ENCODE measurements around the gene HPN. TPM values are rescaled to one million over a fixed set of nuclear protein-coding genes. Genes with fewer than 3 reads are reported as not detected.

The HPN gene
- total RNA-seq, 2 experiments from 2014 or later: not detected

DNA sequence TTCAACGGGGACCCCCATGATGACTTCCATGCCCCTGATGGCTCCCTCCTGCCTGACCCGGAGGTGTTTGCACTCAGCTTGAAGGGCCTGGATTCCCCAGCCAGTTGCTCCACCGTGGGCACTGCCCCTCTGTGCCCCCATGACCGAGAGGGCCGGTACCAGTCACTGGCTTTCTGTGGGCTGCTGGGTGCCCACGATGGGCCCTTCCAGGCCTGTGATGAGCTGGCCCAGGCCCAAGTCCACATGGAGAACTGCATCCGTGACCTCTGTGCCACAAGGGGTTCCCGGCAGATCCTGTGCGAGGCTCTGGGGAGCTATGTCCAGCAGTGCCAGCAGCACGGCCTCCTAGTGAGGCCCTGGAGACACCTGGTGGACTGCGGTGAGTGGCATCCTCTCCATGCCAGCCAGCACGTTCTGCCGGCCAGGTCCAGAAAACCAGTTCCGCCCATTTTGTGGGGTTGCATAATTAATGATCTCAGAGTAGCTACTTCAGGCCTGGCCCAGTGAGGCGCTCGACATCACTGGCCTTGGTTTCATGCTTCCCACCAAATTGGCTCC, 39.2 kb downstream of the HPN start:
- no peaks in the 10 kb centered on the region for H3K9me3 Mint-ChIP-seq
- CTCF ChIA-PET: no interaction called here
- peaks cover 5% of the 10 kb centered on the region for H3K27me3 Mint-ChIP-seq
- POLR2A ChIA-PET: no interaction called here
- H3K27ac Mint-ChIP-seq: no peak overlapping the region
- no peak overlapping the region for H3K4me3 Mint-ChIP-seq
- no peaks in the 10 kb centered on the region for H3K36me3 Mint-ChIP-seq (ENCODE audit: low read depth)
- no peak for DNase-seq
- H3K4me1 Mint-ChIP-seq: no peaks in the 10 kb centered on the region

DNA sequence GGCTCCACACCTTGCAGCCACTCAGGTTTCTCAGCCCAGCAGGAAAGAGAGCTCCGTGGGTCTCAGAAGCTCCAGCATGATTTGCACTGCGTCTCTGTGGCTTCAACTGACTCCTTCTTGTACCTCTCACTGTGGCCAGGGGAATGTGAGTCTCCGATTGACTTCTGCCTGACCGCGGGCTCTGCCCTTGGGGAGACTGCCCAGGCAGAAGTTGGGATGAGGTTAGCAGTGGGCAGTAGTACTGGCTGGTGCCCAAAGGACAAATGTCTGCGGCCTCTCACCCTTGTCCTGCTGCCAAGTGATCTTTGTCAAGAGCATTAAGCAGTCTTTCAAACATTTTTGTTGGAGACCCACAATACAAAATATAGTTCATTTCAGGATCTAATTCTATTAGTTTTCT, 39.7 kb downstream of the HPN start:
- Mint-ChIP-seq H3K36me3 (ENCODE audit: low read depth) (no peaks in the 10 kb centered on the region), H3K4me3 (no peak overlapping the region), H3K27me3 (peaks cover 5% of the 10 kb centered on the region), H3K27ac (no peak overlapping the region), H3K9me3 (no peaks in the 10 kb centered on the region), H3K4me1 (no peaks in the 10 kb centered on the region)
- POLR2A ChIA-PET: no interaction called here
- CTCF ChIA-PET: no interaction called here
- no peak for DNase-seq

DNA sequence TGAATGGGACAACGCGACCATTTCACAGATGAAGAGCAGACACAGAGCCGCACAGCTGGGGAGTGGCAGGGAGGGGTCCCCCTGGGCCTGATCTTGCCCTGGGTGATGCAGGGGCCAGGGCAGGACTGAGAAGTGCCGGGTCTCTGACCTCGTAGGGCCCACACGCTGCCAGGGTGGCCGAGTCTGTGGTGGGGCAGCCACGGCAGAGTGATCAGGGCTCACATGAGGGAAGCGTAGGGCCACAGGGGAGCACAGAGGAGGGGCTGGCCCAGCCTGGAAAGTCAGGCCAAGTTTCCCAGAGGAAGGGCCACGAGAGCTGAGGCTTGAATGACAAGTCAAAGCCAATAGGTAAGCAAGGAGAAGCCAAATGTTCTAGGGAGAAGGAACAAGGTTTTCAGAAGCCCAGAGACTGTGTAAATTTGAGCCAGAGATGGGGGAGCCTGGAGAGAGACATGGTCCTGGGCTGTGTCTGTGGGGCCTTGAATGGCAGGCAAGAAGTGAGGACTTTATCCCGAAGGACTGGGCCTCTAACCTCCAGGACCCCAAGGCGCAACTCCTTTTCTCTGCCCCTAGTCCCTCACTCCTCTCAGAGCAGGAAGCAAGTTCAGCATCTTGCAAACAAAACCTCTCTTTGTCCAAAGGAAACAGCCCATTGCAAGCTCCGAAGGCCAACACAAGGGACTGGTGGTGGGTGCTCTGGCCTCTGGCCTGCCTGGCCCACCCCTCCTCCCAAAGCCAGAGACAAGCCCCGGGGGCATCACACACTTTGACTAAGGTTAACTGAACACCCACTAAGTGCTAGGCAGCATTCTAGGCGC, 42.4 kb downstream of the HPN start:
- no peaks in the 10 kb centered on the region for H3K36me3 Mint-ChIP-seq (ENCODE audit: low read depth)
- CTCF ChIA-PET: no interaction called here
- H3K9me3 Mint-ChIP-seq: no peaks in the 10 kb centered on the region

GRCh38 chr19:35084509-35084762, 42.9 kb downstream of the HPN start:
- H3K27ac Mint-ChIP-seq: no peak overlapping the region
- POLR2A ChIA-PET: no interaction called here
- H3K4me1 Mint-ChIP-seq: no peaks in the 10 kb centered on the region

More for the DNA sequence above, 42.4 kb downstream of the HPN start:
- Mint-ChIP-seq H3K4me1 (no peaks in the 10 kb centered on the region), H3K27me3 (peaks cover 4% of the 10 kb centered on the region), H3K4me3 (no peak overlapping the region), H3K27ac (no peak overlapping the region)
- DNase-seq: no peak
- POLR2A ChIA-PET: no interaction called here

GRCh38 chr19:35085947-35086346, 44.4 kb downstream of the HPN start:
- no peak overlapping the region for H3K4me3 Mint-ChIP-seq
- no peaks in the 10 kb centered on the region for H3K9me3 Mint-ChIP-seq
- POLR2A ChIA-PET: interaction anchor here (1.7 kb wide), 1 partner anchor 10 kb away, joined by 4 read pairs; no protein-coding TSS in a partner anchor
- peaks cover 5% of the 10 kb centered on the region for H3K27me3 Mint-ChIP-seq
- no peak for DNase-seq
- H3K36me3 Mint-ChIP-seq (ENCODE audit: low read depth): no peaks in the 10 kb centered on the region
- no peaks in the 10 kb centered on the region for H3K4me1 Mint-ChIP-seq
- CTCF ChIA-PET: no interaction called here
- no peak overlapping the region for H3K27ac Mint-ChIP-seq

More at GRCh38 chr19:35084509-35084762, 42.9 kb downstream of the HPN start:
- CTCF ChIA-PET: no interaction called here
- no peaks in the 10 kb centered on the region for H3K9me3 Mint-ChIP-seq
- DNase-seq: no peak
- H3K4me3 Mint-ChIP-seq: no peak overlapping the region
- peaks cover 1% of the 10 kb centered on the region for H3K27me3 Mint-ChIP-seq
- no peaks in the 10 kb centered on the region for H3K36me3 Mint-ChIP-seq (ENCODE audit: low read depth)

- ChIA-PET CTCF (interaction anchor here (1.4 kb wide), 1 partner anchor 20 kb away, joined by 5 read pairs; no protein-coding TSS in a partner anchor), POLR2A (interaction anchor here (1.7 kb wide), 1 partner anchor 10 kb away, joined by 4 read pairs; no protein-coding TSS in a partner anchor)
- H3K27me3 Mint-ChIP-seq: peaks cover 5% of the 10 kb centered on the region
- H3K4me3 Mint-ChIP-seq: no peak overlapping the region
- no peaks in the 10 kb centered on the region for H3K36me3 Mint-ChIP-seq (ENCODE audit: low read depth)
- DNase-seq: no peak
- H3K9me3 Mint-ChIP-seq: no peaks in the 10 kb centered on the region
- no peak overlapping the region for H3K27ac Mint-ChIP-seq
- H3K4me1 Mint-ChIP-seq: no peaks in the 10 kb centered on the region
Measured at GRCh38 chr19:35086455-35086854, 44.9 kb downstream of the HPN start.

DNA sequence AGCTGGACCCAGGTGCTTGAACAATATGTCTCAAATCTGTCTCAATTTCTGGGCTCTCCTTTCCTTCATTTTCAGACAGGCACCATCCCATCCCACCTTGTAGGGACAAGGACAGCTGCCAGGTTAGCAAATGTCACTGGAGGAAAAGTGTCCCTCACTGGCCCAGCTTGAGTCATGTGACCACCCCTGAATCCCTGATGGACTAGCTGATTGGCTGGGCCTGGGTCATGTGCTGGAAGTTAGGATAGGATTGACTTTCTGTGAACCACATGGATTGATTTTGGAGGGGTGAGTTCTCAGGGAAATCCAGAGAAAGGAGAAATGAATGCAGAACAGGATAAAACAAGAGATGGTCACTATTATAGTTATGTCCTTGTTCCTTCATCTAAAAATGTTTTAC, 45.9 kb downstream of the HPN start:
- H3K4me1 Mint-ChIP-seq: no peaks in the 10 kb centered on the region
- no peaks in the 10 kb centered on the region for H3K9me3 Mint-ChIP-seq
- H3K27ac Mint-ChIP-seq: no peak overlapping the region
- no peak overlapping the region for H3K4me3 Mint-ChIP-seq
- H3K36me3 Mint-ChIP-seq (ENCODE audit: low read depth): no peaks in the 10 kb centered on the region
- CTCF ChIA-PET: interaction anchor here (1.4 kb wide), 1 partner anchor 21 kb away, joined by 5 read pairs; no protein-coding TSS in a partner anchor
- no peak for DNase-seq
- POLR2A ChIA-PET: interaction anchor here (1.7 kb wide), 1 partner anchor 9 kb away, joined by 4 read pairs; no protein-coding TSS in a partner anchor
- peaks cover 5% of the 10 kb centered on the region for H3K27me3 Mint-ChIP-seq

DNA sequence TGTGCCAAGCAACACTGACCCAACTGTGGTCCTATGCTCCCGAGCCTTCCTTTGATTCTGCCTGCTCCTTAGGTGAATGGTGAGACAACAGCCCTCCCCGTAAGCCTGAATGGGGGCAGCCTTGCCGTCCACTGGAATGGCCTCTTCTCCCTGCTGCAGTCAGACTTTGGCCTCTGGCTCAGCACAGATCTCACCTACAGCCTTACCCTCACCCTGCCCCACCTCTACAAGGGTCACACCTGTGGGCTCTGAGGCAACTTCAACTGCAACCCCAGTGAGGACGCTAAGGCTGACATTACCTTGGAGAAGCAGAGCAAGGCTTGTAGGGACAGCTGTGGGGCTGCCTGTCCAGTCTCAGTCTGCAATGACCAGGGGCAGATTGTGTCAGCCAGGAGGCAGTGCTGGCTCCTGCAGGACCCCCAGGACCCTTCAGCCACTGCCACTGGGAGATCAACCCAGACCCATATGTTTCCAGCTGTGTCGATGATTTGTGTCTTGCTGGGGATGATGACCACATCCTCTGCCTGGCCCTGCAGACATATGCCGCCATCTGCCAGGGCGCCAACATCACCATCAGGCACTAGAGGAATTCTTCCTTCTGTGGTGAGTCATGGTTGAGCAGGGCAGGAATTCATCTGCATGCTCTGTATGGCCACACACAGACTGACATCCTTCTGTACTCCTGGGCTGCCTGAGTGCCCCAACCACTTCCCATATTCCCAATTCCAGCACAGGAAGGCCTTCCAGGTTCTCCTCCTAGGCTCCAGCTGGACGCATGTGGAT, 46.8 kb downstream of the HPN start:
- CTCF ChIA-PET: no interaction called here
- no peaks in the 10 kb centered on the region for H3K9me3 Mint-ChIP-seq

GRCh38 chr19:35089554-35089953, 48.0 kb downstream of the HPN start:
- H3K27ac Mint-ChIP-seq: no peak overlapping the region

More for the DNA sequence above, 46.8 kb downstream of the HPN start:
- Mint-ChIP-seq H3K36me3 (ENCODE audit: low read depth) (no peaks in the 10 kb centered on the region), H3K27me3 (peaks cover 5% of the 10 kb centered on the region), H3K4me1 (no peaks in the 10 kb centered on the region), H3K4me3 (no peak overlapping the region), H3K27ac (no peak overlapping the region)
- no peak for DNase-seq
- POLR2A ChIA-PET: no interaction called here

DNA sequence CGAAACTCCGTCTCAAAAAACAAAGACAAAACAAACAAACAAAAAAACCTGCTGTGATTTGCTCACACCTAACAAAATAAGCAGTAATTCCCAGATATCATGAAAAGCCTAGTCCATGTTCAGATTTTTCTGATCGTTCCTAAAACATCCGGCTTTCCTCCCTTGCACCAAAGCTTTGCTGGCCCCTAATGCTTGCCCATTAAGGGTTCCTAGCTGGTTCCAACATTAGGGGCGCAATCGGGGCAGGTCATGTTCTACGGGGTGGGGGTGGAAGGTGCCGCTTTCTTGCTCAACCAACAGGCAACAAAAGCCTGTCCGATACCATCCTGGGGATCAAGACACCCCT, 48.6 kb downstream of the HPN start:
- H3K4me3 Mint-ChIP-seq: no peak overlapping the region
- H3K27me3 Mint-ChIP-seq: peaks cover 5% of the 10 kb centered on the region
- ChIA-PET CTCF (interaction anchor here (1.0 kb wide), 1 partner anchor 17 kb away, joined by 3 read pairs; no protein-coding TSS in a partner anchor), POLR2A (no interaction called here)
- no peak overlapping the region for H3K27ac Mint-ChIP-seq
- H3K4me1 Mint-ChIP-seq: no peaks in the 10 kb centered on the region
- H3K9me3 Mint-ChIP-seq: no peaks in the 10 kb centered on the region
- no peak for DNase-seq
- no peaks in the 10 kb centered on the region for H3K36me3 Mint-ChIP-seq (ENCODE audit: low read depth)

More at GRCh38 chr19:35089554-35089953, 48.0 kb downstream of the HPN start:
- no peaks in the 10 kb centered on the region for H3K4me1 Mint-ChIP-seq
- ChIA-PET POLR2A (no interaction called here), CTCF (no interaction called here)
- DNase-seq: no peak
- peaks cover 5% of the 10 kb centered on the region for H3K27me3 Mint-ChIP-seq
- no peaks in the 10 kb centered on the region for H3K9me3 Mint-ChIP-seq
- no peak overlapping the region for H3K4me3 Mint-ChIP-seq
- H3K36me3 Mint-ChIP-seq (ENCODE audit: low read depth): no peaks in the 10 kb centered on the region

DNA sequence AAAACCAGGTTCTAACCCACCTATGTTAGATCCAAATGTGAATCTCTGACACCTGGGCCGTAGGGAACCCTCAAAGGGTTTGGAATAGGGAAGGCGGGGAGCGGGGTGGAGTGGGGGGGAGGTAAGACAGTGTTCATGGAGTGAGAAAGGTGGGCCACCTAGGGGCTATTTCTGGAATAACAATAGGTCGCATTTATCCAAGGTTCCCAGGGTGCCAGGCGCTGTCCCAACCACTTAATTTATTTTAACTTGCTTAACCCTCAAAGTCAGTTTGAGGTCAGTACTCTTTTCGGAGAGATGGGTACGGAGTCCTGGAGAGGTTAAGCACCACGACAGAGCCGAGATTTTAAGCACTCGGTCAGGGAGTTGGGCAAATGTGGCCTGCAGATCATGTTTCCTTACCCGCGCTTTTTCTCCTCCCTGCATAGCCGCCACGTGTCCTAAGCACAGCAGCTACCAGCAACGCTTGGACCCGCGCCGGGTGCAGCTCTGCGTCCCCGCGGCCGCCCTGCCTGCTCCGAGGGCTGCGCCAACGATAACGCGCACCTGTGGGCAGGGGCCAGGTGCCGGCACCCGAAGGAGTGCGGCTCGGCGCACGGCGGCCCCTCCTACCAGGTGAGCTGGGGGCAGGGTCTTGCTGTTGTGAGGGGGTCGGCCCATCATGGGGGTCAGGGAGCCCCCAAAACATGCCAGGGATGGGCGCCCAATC, 49.1 kb downstream of the HPN start:
- peak; percentile 28 for DNase-seq
- no peak overlapping the region for H3K4me3 Mint-ChIP-seq
- H3K4me1 Mint-ChIP-seq: no peaks in the 10 kb centered on the region
- ChIA-PET POLR2A (no interaction called here), CTCF (interaction anchor here (1.0 kb wide), 1 partner anchor 16 kb away, joined by 3 read pairs; no protein-coding TSS in a partner anchor)
- no peaks in the 10 kb centered on the region for H3K9me3 Mint-ChIP-seq
- H3K27me3 Mint-ChIP-seq: peaks cover 5% of the 10 kb centered on the region
- H3K36me3 Mint-ChIP-seq (ENCODE audit: low read depth): no peaks in the 10 kb centered on the region
- H3K27ac Mint-ChIP-seq: no peak overlapping the region

DNA sequence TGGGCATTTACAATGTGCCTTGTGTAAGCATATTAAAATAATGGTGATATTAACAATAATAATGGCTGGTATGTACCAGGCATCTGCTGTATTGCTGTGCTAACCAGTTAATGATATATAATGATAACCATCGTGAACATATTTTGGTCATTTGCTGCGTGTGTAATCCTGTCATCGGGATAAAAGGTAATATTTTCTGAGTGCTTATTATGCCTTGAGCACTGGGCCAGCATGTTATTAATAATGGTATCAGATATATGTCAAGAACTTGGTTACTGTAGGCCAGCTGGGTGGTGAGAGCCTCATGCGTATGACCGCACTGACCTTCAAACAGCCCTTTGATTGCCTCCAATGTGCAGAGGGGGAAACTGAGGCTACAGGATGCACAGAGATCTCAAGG, 51.9 kb downstream of the HPN start:
- no peak overlapping the region for H3K27ac Mint-ChIP-seq
- no peaks in the 10 kb centered on the region for H3K36me3 Mint-ChIP-seq (ENCODE audit: low read depth)
- H3K9me3 Mint-ChIP-seq: no peaks in the 10 kb centered on the region
- H3K27me3 Mint-ChIP-seq: peaks cover 4% of the 10 kb centered on the region
- CTCF ChIA-PET: interaction anchor here (0.7 kb wide), 1 partner anchor 23 kb away, joined by 3 read pairs; no protein-coding TSS in a partner anchor
- H3K4me1 Mint-ChIP-seq: no peaks in the 10 kb centered on the region
- DNase-seq: no peak
- H3K4me3 Mint-ChIP-seq: no peak overlapping the region
- POLR2A ChIA-PET: no interaction called here

Data from activated CD4-positive, alpha-beta memory T cell treated with anti-CD3 and anti-CD28 coated beads, Interleukin-2, amount 10 ng/mL, durations not matched to agents 7 days and 5 days (primary cell).